GM12865 (cell line): ENCODE results near the gene GADD45GIP1.
"Not testable (repeated sequence)": the region's sequence is repeated elsewhere in the genome, so short reads cannot be mapped to it uniquely, and the experiment has no call there.

Experiments used
- DNase-seq: peaks from one replicate; pipeline ENCODE4 v3.0.0; 2010; ENCODE audit warnings: low read depth
- H3K4me3 ChIP-seq: 2 replicates; pipeline ENCODE4 v1.5.1; 2011; ENCODE audit warnings: mild to moderate bottlenecking, low read depth, low read length, control low read depth
- CTCF ChIP-seq: IDR thresholded peaks from 2 replicates; pipeline ENCODE4 v1.5.1; 2011; ENCODE audit warnings: low read length, control low read depth, low read depth, inconsistent platforms; ENCODE audit not compliant: insufficient read depth; ENCODE audit errors: missing control alignments

Gene GADD45GIP1

GRCh38 chr19:12932392-12933286 lies 24.4 kb downstream of the GADD45GIP1 start:
- H3K4me3 ChIP-seq, result peak overlapping the region; percentile 62
- no peak for TF ChIP-seq CTCF
- DNase-seq, result no peak

GRCh38 chr19:12930002-12930645 lies 26.9 kb downstream of the GADD45GIP1 start:
- no peak overlapping the region for H3K4me3 ChIP-seq
- DNase-seq, result no peak

GRCh38 chr19:12924621-12925310 lies 32.3 kb downstream of the GADD45GIP1 start:
- no peak for DNase-seq
- TF ChIP-seq CTCF, result no peak
- H3K4me3 ChIP-seq, result no peak overlapping the region

More at GRCh38 chr19:12930002-12930645, 26.9 kb downstream of the GADD45GIP1 start:
- TF ChIP-seq CTCF, result no peak

- TF ChIP-seq CTCF, result no peak
- no peak overlapping the region for H3K4me3 ChIP-seq
- no peak for DNase-seq
Measured at GRCh38 chr19:12922959-12923358, 34.1 kb downstream of the GADD45GIP1 start.

GRCh38 chr19:12921047-12921446 lies 36.0 kb downstream of the GADD45GIP1 start:
- no peak for DNase-seq
- no peak overlapping the region for H3K4me3 ChIP-seq
- no peak for TF ChIP-seq CTCF

GRCh38 chr19:12918253-12918652 lies 38.8 kb downstream of the GADD45GIP1 start:
- no peak for TF ChIP-seq CTCF
- no peak overlapping the region for H3K4me3 ChIP-seq
- DNase-seq, result no peak

- not testable (repeated sequence) for DNase-seq, H3K4me3 ChIP-seq
Measured at GRCh38 chr19:12915860-12916259, 41.2 kb downstream of the GADD45GIP1 start.
